ENCODE data around the gene EIF2A. TPM values are rescaled to one million over a fixed set of nuclear protein-coding genes. Genes with fewer than 3 reads are reported as not detected.
A peak's percentile ranks its signal among the peaks of the same experiment; 100 is the strongest.

EIF2A gene
- total RNA-seq, 5 donors from 2014 or later (not counting 1 experiment from before 2014, with no cell fraction given) = 81.5 to 126 (median 100) TPM

GRCh38 chr3:150564243-150564642 is 17.7 kb downstream of the EIF2A start:
- Mint-ChIP-seq H3K4me3 (no peak overlapping the region), H3K27me3 (no peaks in the 10 kb centered on the region), H3K9me3 (no peaks in the 10 kb centered on the region), H3K4me1 (peaks cover 2 to 9% (median 6%) of the 10 kb centered on the region in 3 donors), H3K36me3 (peaks cover 19% of the 10 kb centered on the region), H3K27ac (no peak overlapping the region)
- H3K27ac ChIP-seq (ENCODE audit: low read length) = no peak overlapping the region
- ChIA-PET CTCF (no interaction called here), POLR2A (no interaction called here)
- DNase-seq (no peak), ATAC-seq (replicated peaks in 1 of 4) (no peak)
- no peaks in the 10 kb centered on the region for H3K9me3 ChIP-seq
- peaks cover 0 to 36% of the 10 kb centered on the region in 2 donors for H3K36me3 ChIP-seq (ENCODE audit: control insufficient read depth in 2 of 2, extremely low read depth in 1 of 2, insufficient read depth in 1 of 2, low read length in 1 of 2)
- H3K27me3 ChIP-seq (replicated peaks in 1 of 2; ENCODE audit: control insufficient read depth in 2 of 2, extremely low read depth in 1 of 2, insufficient read depth in 2 of 2, low read length in 1 of 2) = no peaks in the 10 kb centered on the region
- WGBS (ENCODE audit: insufficient coverage) = no CpG with 5 or more reads among the region's 2 CpGs
- H3K4me1 ChIP-seq (ENCODE audit: control insufficient read depth in 1 of 2, extremely low read depth in 1 of 2, insufficient read depth in 2 of 2, low read length in 2 of 2) = peaks cover 0 to 3% of the 10 kb centered on the region in 2 experiments
- H3K4me3 ChIP-seq (ENCODE audit: control insufficient read depth in 1 of 2, extremely low read depth in 1 of 2, low read length in 1 of 2) = no peak overlapping the region

- H3K4me1 ChIP-seq (ENCODE audit: control insufficient read depth in 1 of 2, extremely low read depth in 1 of 2, insufficient read depth in 2 of 2, low read length in 2 of 2) = no peaks in the 10 kb centered on the region
- Mint-ChIP-seq H3K4me3 (no peak overlapping the region), H3K36me3 (peaks cover 29% of the 10 kb centered on the region), H3K27ac (no peak overlapping the region), H3K27me3 (no peaks in the 10 kb centered on the region), H3K9me3 (no peaks in the 10 kb centered on the region), H3K4me1 (no peaks in the 10 kb centered on the region)
- ChIA-PET CTCF (interaction anchor here in 1 of 2 donors (1.0 kb wide), 1 partner anchor 9 kb away, joined by 3 read pairs; no protein-coding TSS in a partner anchor), POLR2A (interaction anchor here in 1 of 2 donors (1.1 kb wide), 1 partner anchor 38 kb away, joined by 3 read pairs; no protein-coding TSS in a partner anchor)
- peaks cover 0 to 46% of the 10 kb centered on the region in 2 donors for H3K36me3 ChIP-seq (ENCODE audit: control insufficient read depth in 2 of 2, extremely low read depth in 1 of 2, insufficient read depth in 1 of 2, low read length in 1 of 2)
- ATAC-seq (replicated peaks in 1 of 4) = no peak
- no CpG with 5 or more reads among the region's 1 CpG for WGBS (ENCODE audit: insufficient coverage)
- H3K27me3 ChIP-seq (replicated peaks in 1 of 2; ENCODE audit: control insufficient read depth in 2 of 2, extremely low read depth in 1 of 2, insufficient read depth in 2 of 2, low read length in 1 of 2) = no peaks in the 10 kb centered on the region
- H3K9me3 ChIP-seq = no peaks in the 10 kb centered on the region
- DNase-seq = no peak
- no peak overlapping the region for H3K27ac ChIP-seq (ENCODE audit: low read length)
- no peak overlapping the region for H3K4me3 ChIP-seq (ENCODE audit: control insufficient read depth in 1 of 2, extremely low read depth in 1 of 2, low read length in 1 of 2)
These were observed 20.7 kb downstream of the EIF2A start for GRCh38 chr3:150567328-150567727.

GRCh38 chr3:150577855-150578254 is 31.3 kb downstream of the EIF2A start:
- Mint-ChIP-seq H3K27me3 (no peaks in the 10 kb centered on the region), H3K36me3 (peaks cover 33% of the 10 kb centered on the region), H3K4me1 (peaks cover 15 to 41% (median 30%) of the 10 kb centered on the region in 3 donors), H3K4me3 (no peak overlapping the region), H3K9me3 (no peaks in the 10 kb centered on the region), H3K27ac (peak overlapping the region; percentile 70)
- no CpG with 5 or more reads among the region's 1 CpG for WGBS (ENCODE audit: insufficient coverage)
- POLR2A ChIA-PET = interaction anchor here in 1 of 2 donors (0.6 to 1.1 kb wide), 2 partner anchors 31 to 158 kb away, joined by 3 to 6 read pairs; no protein-coding TSS in a partner anchor
- CTCF ChIA-PET = interaction anchor here in 1 of 2 donors (0.5 kb wide), 1 partner anchor 28 kb away, joined by 6 read pairs; no protein-coding TSS in a partner anchor
- Histone ChIP-seq H3K9me3 (no peaks in the 10 kb centered on the region), H3K36me3 (ENCODE audit: control insufficient read depth in 2 of 2, extremely low read depth in 1 of 2, insufficient read depth in 1 of 2, low read length in 1 of 2) (peaks cover 3 to 46% of the 10 kb centered on the region in 2 donors), H3K27me3 (replicated peaks in 1 of 2; ENCODE audit: control insufficient read depth in 2 of 2, extremely low read depth in 1 of 2, insufficient read depth in 2 of 2, low read length in 1 of 2) (no peaks in the 10 kb centered on the region), H3K4me3 (ENCODE audit: control insufficient read depth in 1 of 2, extremely low read depth in 1 of 2, low read length in 1 of 2) (no peak overlapping the region), H3K27ac (ENCODE audit: low read length) (no peak overlapping the region), H3K4me1 (ENCODE audit: control insufficient read depth in 1 of 2, extremely low read depth in 1 of 2, insufficient read depth in 2 of 2, low read length in 2 of 2) (peaks cover 0 to 7% of the 10 kb centered on the region in 2 experiments)
- no peak for DNase-seq
- ATAC-seq (replicated peaks in 1 of 4) = no peak

- Histone ChIP-seq H3K27me3 (replicated peaks in 1 of 2; ENCODE audit: control insufficient read depth in 2 of 2, extremely low read depth in 1 of 2, insufficient read depth in 2 of 2, low read length in 1 of 2) (no peaks in the 10 kb centered on the region), H3K27ac (ENCODE audit: low read length) (no peak overlapping the region), H3K36me3 (ENCODE audit: control insufficient read depth in 2 of 2, extremely low read depth in 1 of 2, insufficient read depth in 1 of 2, low read length in 1 of 2) (peaks cover 0 to 59% of the 10 kb centered on the region in 2 donors), H3K4me3 (ENCODE audit: control insufficient read depth in 1 of 2, extremely low read depth in 1 of 2, low read length in 1 of 2) (no peak overlapping the region), H3K4me1 (ENCODE audit: control insufficient read depth in 1 of 2, extremely low read depth in 1 of 2, insufficient read depth in 2 of 2, low read length in 2 of 2) (peaks cover 0 to under 1% of the 10 kb centered on the region in 2 experiments), H3K9me3 (no peaks in the 10 kb centered on the region)
- Mint-ChIP-seq H3K4me1 (peaks cover 6 to 19% (median 15%) of the 10 kb centered on the region in 3 donors), H3K9me3 (no peaks in the 10 kb centered on the region), H3K27me3 (no peaks in the 10 kb centered on the region), H3K4me3 (no peak overlapping the region), H3K36me3 (peaks cover 40% of the 10 kb centered on the region), H3K27ac (no peak overlapping the region)
- ChIA-PET CTCF (no interaction called here), POLR2A (no interaction called here)
- DNase-seq (no peak), ATAC-seq (replicated peaks in 1 of 4) (no peak)
These were observed 34.6 kb downstream of the EIF2A start for GRCh38 chr3:150581174-150581573.

- Mint-ChIP-seq H3K4me1 (peaks cover 0 to 8% (median 4%) of the 10 kb centered on the region in 3 donors), H3K9me3 (no peaks in the 10 kb centered on the region), H3K27ac (peak overlapping the region in 1 of 2 donors; percentile 66), H3K4me3 (no peak overlapping the region), H3K27me3 (no peaks in the 10 kb centered on the region), H3K36me3 (peaks cover 28% of the 10 kb centered on the region)
- Histone ChIP-seq H3K9me3 (no peaks in the 10 kb centered on the region), H3K4me1 (ENCODE audit: control insufficient read depth in 1 of 2, extremely low read depth in 1 of 2, insufficient read depth in 2 of 2, low read length in 2 of 2) (no peaks in the 10 kb centered on the region), H3K27ac (ENCODE audit: low read length) (no peak overlapping the region), H3K4me3 (ENCODE audit: control insufficient read depth in 1 of 2, extremely low read depth in 1 of 2, low read length in 1 of 2) (no peak overlapping the region), H3K36me3 (ENCODE audit: control insufficient read depth in 2 of 2, extremely low read depth in 1 of 2, insufficient read depth in 1 of 2, low read length in 1 of 2) (peaks cover 0 to 45% of the 10 kb centered on the region in 2 donors), H3K27me3 (replicated peaks in 1 of 2; ENCODE audit: control insufficient read depth in 2 of 2, extremely low read depth in 1 of 2, insufficient read depth in 2 of 2, low read length in 1 of 2) (no peaks in the 10 kb centered on the region)
- ATAC-seq (replicated peaks in 1 of 4) (no peak), DNase-seq (no peak)
- POLR2A ChIA-PET = no interaction called here
- CTCF ChIA-PET = no interaction called here
- WGBS (ENCODE audit: insufficient coverage) = 71% methylated on average over 1 of the region's 2 CpGs
These were observed 36.0 kb downstream of the EIF2A start for GRCh38 chr3:150582620-150583019.

- Mint-ChIP-seq H3K27ac (no peak overlapping the region), H3K4me3 (no peak overlapping the region), H3K9me3 (no peaks in the 10 kb centered on the region), H3K27me3 (no peaks in the 10 kb centered on the region), H3K4me1 (peaks cover 0 to 7% (median 0%) of the 10 kb centered on the region in 3 donors), H3K36me3 (peaks cover 25% of the 10 kb centered on the region)
- ATAC-seq (replicated peaks in 1 of 4) = no peak
- CTCF ChIA-PET = no interaction called here
- no CpG with 5 or more reads among the region's 1 CpG for WGBS (ENCODE audit: insufficient coverage)
- Histone ChIP-seq H3K4me3 (ENCODE audit: control insufficient read depth in 1 of 2, extremely low read depth in 1 of 2, low read length in 1 of 2) (no peak overlapping the region), H3K27ac (ENCODE audit: low read length) (no peak overlapping the region), H3K27me3 (replicated peaks in 1 of 2; ENCODE audit: control insufficient read depth in 2 of 2, extremely low read depth in 1 of 2, insufficient read depth in 2 of 2, low read length in 1 of 2) (no peaks in the 10 kb centered on the region), H3K4me1 (ENCODE audit: control insufficient read depth in 1 of 2, extremely low read depth in 1 of 2, insufficient read depth in 2 of 2, low read length in 2 of 2) (no peaks in the 10 kb centered on the region), H3K36me3 (ENCODE audit: control insufficient read depth in 2 of 2, extremely low read depth in 1 of 2, insufficient read depth in 1 of 2, low read length in 1 of 2) (peaks cover 0 to 44% of the 10 kb centered on the region in 2 donors), H3K9me3 (no peaks in the 10 kb centered on the region)
- POLR2A ChIA-PET = no interaction called here
- DNase-seq = no peak
These were observed 36.4 kb downstream of the EIF2A start for GRCh38 chr3:150583028-150583427.

All from T-cell (primary cell).